IMR-90 (cell line): Measurements from ENCODE around the gene AGXT. TPM values are rescaled to one million over a fixed set of nuclear protein-coding genes. Genes with fewer than 3 reads are reported as not detected.

Source experiments
- ATAC-seq: fragments of 200-7000 bp; cut with Tn5 transposase; 2 replicates; pipeline ENCODE4 v1.9.1; 2020; ENCODE audit warnings: low read depth, mild to moderate bottlenecking, moderate library complexity
- BruUV-seq: library from RNA; stranded (reverse); fragments of 400-500 nt; replicated peaks from 2 replicates; lab custom pipeline; 2021; lab: Mats Ljungman, UMichigan
- CTCF ChIA-PET: fragments of 300-600 bp; formaldehyde crosslinking; extraction: SDS; loops from one replicate; lab custom pipeline; 2021; ENCODE audit warnings: antibody characterized with exemption; lab: Yijun Ruan, JAX
- POLR2A ChIA-PET: fragments of 300-600 bp; sonication (Branson Sonifier 250); formaldehyde crosslinking; loops from one replicate; lab custom pipeline; 2022; ENCODE audit warnings: antibody characterized with exemption; ENCODE audit not compliant: unreplicated experiment; lab: Charles Lee
- DNase-seq: peaks from one replicate; pipeline ENCODE4 v3.0.0; 2013
- H2AFZ ChIP-seq: replicated peaks from 2 replicates; pipeline ENCODE3; 2013; ENCODE audit warnings: low read length, mild to moderate bottlenecking; ENCODE audit not compliant: poor library complexity
- H2AK5ac ChIP-seq: 2 replicates; pipeline ENCODE4 v1.6.1; 2013; ENCODE audit warnings: low read depth, low read length, inconsistent platforms
- H2AK9ac ChIP-seq: replicated peaks from 2 replicates; pipeline ENCODE3; 2013; ENCODE audit warnings: mild to moderate bottlenecking, low read depth, low read length, moderate library complexity; ENCODE audit not compliant: poor library complexity
- H2BK120ac ChIP-seq: 2 replicates; pipeline ENCODE4 v1.6.1; 2013; ENCODE audit warnings: low read depth, low read length, inconsistent platforms
- H2BK15ac ChIP-seq: 3 replicates; pipeline ENCODE4 v1.6.1; 2013; ENCODE audit warnings: low read depth, low read length, inconsistent platforms
- H2BK20ac ChIP-seq: 2 replicates; pipeline ENCODE4 v1.6.1; 2013; ENCODE audit warnings: low read depth, mild to moderate bottlenecking, inconsistent platforms, low read length, moderate library complexity
- H2BK5ac ChIP-seq: 2 replicates; pipeline ENCODE4 v1.6.1; 2013; ENCODE audit warnings: mild to moderate bottlenecking, low read depth, low read length, inconsistent platforms; ENCODE audit not compliant: poor library complexity, severe bottlenecking
- H3K14ac ChIP-seq: replicated peaks from 2 replicates; pipeline ENCODE4 v1.6.1; 2013; ENCODE audit warnings: low read depth, low read length, inconsistent platforms
- H3K18ac ChIP-seq: 2 replicates; pipeline ENCODE4 v1.6.1; 2013; ENCODE audit warnings: low read depth, low read length, control low read depth
- H3K23ac ChIP-seq: 2 replicates; pipeline ENCODE4 v1.6.1; 2013; ENCODE audit warnings: low read depth, low read length, inconsistent platforms
- H3K27ac ChIP-seq: 2 replicates; pipeline ENCODE4 v1.5.1; 2013; ENCODE audit warnings: mild to moderate bottlenecking, control low read depth, low read length; ENCODE audit not compliant: insufficient read depth
- H3K27me3 ChIP-seq: 2 replicates; pipeline ENCODE4 v1.6.1; 2013; ENCODE audit warnings: low read length; ENCODE audit not compliant: control insufficient read depth, insufficient read depth
- H3K36me3 ChIP-seq: 2 replicates; pipeline ENCODE4 v1.6.1; 2013; ENCODE audit warnings: low read length, mixed read lengths; ENCODE audit not compliant: control insufficient read depth, insufficient read depth
- H3K4ac ChIP-seq: 2 replicates; pipeline ENCODE4 v1.6.1; 2013; ENCODE audit warnings: low read depth, low read length, inconsistent platforms
- H3K4me1 ChIP-seq: 2 replicates; pipeline ENCODE4 v1.6.1; 2013; ENCODE audit warnings: low read length, mixed read lengths; ENCODE audit not compliant: control insufficient read depth, insufficient read depth
- H3K4me2 ChIP-seq: 2 replicates; pipeline ENCODE4 v1.6.1; 2013; ENCODE audit warnings: low read depth, mild to moderate bottlenecking, control low read depth, low read length, moderate library complexity
- H3K4me3 ChIP-seq: 2 replicates; pipeline ENCODE4 v1.5.1; 2013; ENCODE audit warnings: low read depth, mild to moderate bottlenecking, control low read depth, low read length, moderate library complexity; ENCODE audit not compliant: insufficient read depth
- H3K56ac ChIP-seq: 2 replicates; pipeline ENCODE4 v1.6.1; 2013; ENCODE audit warnings: low read length, inconsistent platforms; ENCODE audit not compliant: insufficient read depth; ENCODE audit errors: extremely low read depth
- H3K79me1 ChIP-seq, 2 experiments: 2 replicates each; pipeline ENCODE4 v1.6.1; 2013; ENCODE audit warnings: low read length in 2 of 2, inconsistent platforms in 1 of 2, low read depth in 1 of 2
- H3K9ac ChIP-seq: 2 replicates; pipeline ENCODE4 v1.6.1; 2013; ENCODE audit warnings: low read depth, low read length, control low read depth
- H3K9me1 ChIP-seq: 2 replicates; pipeline ENCODE4 v1.6.1; 2013; ENCODE audit warnings: low read length, inconsistent platforms; ENCODE audit not compliant: insufficient read depth
- H3K9me3 ChIP-seq: 2 replicates; pipeline ENCODE4 v1.6.1; 2013; ENCODE audit warnings: low read length; ENCODE audit not compliant: control insufficient read depth, insufficient read depth
- H4K20me1 ChIP-seq: 2 replicates; pipeline ENCODE4 v1.6.1; 2013; ENCODE audit warnings: low read length, inconsistent platforms; ENCODE audit not compliant: insufficient read depth
- H4K5ac ChIP-seq: 2 replicates; pipeline ENCODE4 v1.6.1; 2013; ENCODE audit warnings: mild to moderate bottlenecking, low read depth, low read length, control low read depth
- H4K8ac ChIP-seq, 2 experiments: 2 replicates each; pipeline ENCODE4 v1.6.1; 2013; ENCODE audit warnings: low read depth in 2 of 2, low read length in 2 of 2, control low read depth in 1 of 2, inconsistent platforms in 1 of 2
- H4K91ac ChIP-seq: 2 replicates; pipeline ENCODE4 v1.6.1; 2013; ENCODE audit warnings: low read depth, low read length, inconsistent platforms; ENCODE audit not compliant: insufficient read depth
- BHLHE40 ChIP-seq: fragments of 150-350 bp; IDR thresholded peaks from 2 replicates; pipeline ENCODE4 v1.6.1; 2016; ENCODE audit warnings: mild to moderate bottlenecking, low read depth, low read length
- CEBPB ChIP-seq: IDR thresholded peaks from 2 replicates; pipeline ENCODE4 v1.6.1; 2012; ENCODE audit warnings: low read depth, low read length, improper control_type of control experiment
- CHD1 ChIP-seq: IDR thresholded peaks from 2 replicates; pipeline ENCODE4 v1.6.1; 2012; ENCODE audit warnings: low read depth, low read length, improper control_type of control experiment
- CTCF ChIP-seq: conservative IDR thresholded peaks from 2 replicates; pipeline ENCODE4 v1.5.1; 2012; ENCODE audit warnings: mild to moderate bottlenecking, low read depth, low read length, improper control_type of control experiment
- ELK1 ChIP-seq: fragments of 150-350 bp; IDR thresholded peaks from 2 replicates; pipeline ENCODE4 v1.6.1; 2016; ENCODE audit warnings: low read depth, mild to moderate bottlenecking, low read length, moderate library complexity, borderline replicate concordance
- FOS ChIP-seq: fragments of 150-350 bp; IDR thresholded peaks from 2 replicates; pipeline ENCODE4 v1.6.1; 2016; ENCODE audit warnings: low read depth, low read length
- MAFK ChIP-seq: IDR thresholded peaks from 2 replicates; pipeline ENCODE4 v1.6.1; 2012; ENCODE audit warnings: low read depth, low read length, improper control_type of control experiment
- MAZ ChIP-seq: IDR thresholded peaks from 2 replicates; pipeline ENCODE4 v1.6.1; 2012; ENCODE audit warnings: low read depth, mild to moderate bottlenecking, low read length, improper control_type of control experiment, moderate library complexity, borderline replicate concordance
- MXI1 ChIP-seq: IDR thresholded peaks from 2 replicates; pipeline ENCODE4 v1.6.1; 2012; ENCODE audit warnings: low read depth, mild to moderate bottlenecking, low read length, moderate library complexity, borderline replicate concordance
- NFE2L2 ChIP-seq: fragments of 150-350 bp; IDR thresholded peaks from 2 replicates; pipeline ENCODE4 v1.6.1; 2016; ENCODE audit warnings: low read depth, mild to moderate bottlenecking, low read length
- POLR2A ChIP-seq: IDR thresholded peaks from 2 replicates; pipeline ENCODE4 v1.6.1; 2012; ENCODE audit warnings: mild to moderate bottlenecking, low read depth, low read length
- RAD21 ChIP-seq: IDR thresholded peaks from 2 replicates; pipeline ENCODE4 v1.6.1; 2012; ENCODE audit warnings: low read length, improper control_type of control experiment
- RCOR1 ChIP-seq: IDR thresholded peaks from 2 replicates; pipeline ENCODE4 v1.6.1; 2012; ENCODE audit warnings: mild to moderate bottlenecking, low read length, improper control_type of control experiment; ENCODE audit not compliant: insufficient replicate concordance
- RFX5 ChIP-seq: IDR thresholded peaks from 2 replicates; pipeline ENCODE4 v1.8.0; 2012; ENCODE audit warnings: low read depth, mild to moderate bottlenecking, low read length, moderate library complexity
- SMC3 ChIP-seq: fragments of 150-350 bp; IDR thresholded peaks from 2 replicates; pipeline ENCODE4 v1.6.1; 2016; ENCODE audit warnings: low read depth, mild to moderate bottlenecking, antibody characterized with exemption, low read length, moderate library complexity
- USF2 ChIP-seq: fragments of 150-350 bp; IDR thresholded peaks from 2 replicates; pipeline ENCODE4 v1.6.1; 2017; ENCODE audit warnings: mild to moderate bottlenecking, antibody characterized with exemption, low read length, low read depth
- WGBS, 2 experiments: methylation state at CpG; one replicate each; pipeline versions ENCODE4 v1.1.5 to v1.1.7; 2013; ENCODE audit warnings: missing lambda C conversion rate in 2 of 2; ENCODE audit not compliant: insufficient read length in 1 of 2; ENCODE audit errors: extremely low coverage in 2 of 2; 5-methylcytosine and 5-hydroxymethylcytosine counted together
- dilution Hi-C: fragments of 300-500 bp; cut with HindIII; formaldehyde crosslinking; loops from one replicate; pipeline ENCODE4 v1.14.3; 2018; ENCODE audit warnings: low sequenced_read_pairs; ENCODE audit not compliant: unreplicated experiment
- in situ Hi-C: fragments of 300-500 bp; cut with MboI; formaldehyde crosslinking; loops from 3 replicates; pipeline ENCODE4 v1.14.3; 2019; ENCODE audit warnings: low sequenced_read_pairs, inconsistent platforms, mixed read lengths
- intact Hi-C: fragments of 100-400 bp; cut with micrococcal nuclease; formaldehyde crosslinking; loops from 2 replicates; pipeline ENCODE4 v1.10.0; 2022
- polyA plus RNA-seq, 3 experiments: library from polyadenylated mRNA; depleted of rRNA; stranded (reverse); fragments of >200 nt; gene quantifications; 2 replicates each; pipeline ENCODE4 v1.2.3, GENCODE V29; 2012; ENCODE audit warnings: low replicate concordance in 1 of 3
- total RNA-seq: library from RNA; depleted of rRNA; stranded (reverse); fragments of >200 nt; gene quantifications from 2 replicates; pipeline ENCODE4 v1.2.3, GENCODE V29; 2012

AGXT gene
- total and polyA plus RNA-seq, 2 of the 4 experiments (the other 2 are of a cell fraction), result not detected

GRCh38 chr2:240929364-240930095 is 60.9 kb downstream of the AGXT start:
- dilution Hi-C loops, result no loop called here
- intact Hi-C loops, result no loop called here
- Histone ChIP-seq H2BK5ac (no peak overlapping the region), H3K27ac (no peak overlapping the region), H2BK120ac (no peak overlapping the region), H2BK20ac (no peak overlapping the region), H3K23ac (no peak overlapping the region), H3K9me1 (no peaks in the 10 kb centered on the region), H3K4me3 (no peak overlapping the region), H4K5ac (no peak overlapping the region), H3K18ac (no peak overlapping the region), H3K27me3 (peaks cover 23% of the 10 kb centered on the region), H2AFZ (peak overlapping the region; percentile 8), H3K9me3 (no peaks in the 10 kb centered on the region), H2AK5ac (no peak overlapping the region), H3K79me1 (no peaks in the 10 kb centered on the region), H3K56ac (no peak overlapping the region), H4K20me1 (no peaks in the 10 kb centered on the region), H3K4me1 (peaks cover 1% of the 10 kb centered on the region; the same call in 1 of the 2 replicates), H3K36me3 (no peaks in the 10 kb centered on the region), H3K4ac (no peak overlapping the region), H2BK15ac (no peak overlapping the region), H4K91ac (no peak overlapping the region), H2AK9ac (no peak overlapping the region), H4K8ac (no peak overlapping the region), H3K9ac (no peak overlapping the region), H3K4me2 (no peak overlapping the region), H3K14ac (no peak overlapping the region)
- TF ChIP-seq RAD21, result no peak
- no peak for TF ChIP-seq FOS
- no peak for TF ChIP-seq BHLHE40
- TF ChIP-seq CTCF, result no peak
- TF ChIP-seq MAFK, result no peak
- TF ChIP-seq RFX5, result no peak
- no peak for TF ChIP-seq RCOR1
- no peak for TF ChIP-seq CHD1
- TF ChIP-seq CEBPB, result no peak
- TF ChIP-seq MXI1, result no peak
- TF ChIP-seq USF2, result no peak
- no peak for TF ChIP-seq MAZ
- TF ChIP-seq ELK1, result no peak
- TF ChIP-seq SMC3, result no peak
- TF ChIP-seq POLR2A, result no peak
- TF ChIP-seq NFE2L2, result no peak
- ChIA-PET CTCF (no interaction called here), POLR2A (no interaction called here)
- no peak for DNase-seq
- ATAC-seq, result no peak
- BruUV-seq, result no TSS peak
- in situ Hi-C loops, result no loop called here
- 100% methylated on average over 1 of the region's 10 CpGs; no CpG with 5 or more reads in 1 of the 2 experiments for WGBS, 2 experiments
